ENCODE results near the gene RNF144A. TPM values are rescaled to one million over a fixed set of nuclear protein-coding genes. Genes with fewer than 3 reads are reported as not detected.

The RNF144A gene
- total RNA-seq, 2 experiments from 2014 or later: 49.0 to 50.6 TPM

DNA sequence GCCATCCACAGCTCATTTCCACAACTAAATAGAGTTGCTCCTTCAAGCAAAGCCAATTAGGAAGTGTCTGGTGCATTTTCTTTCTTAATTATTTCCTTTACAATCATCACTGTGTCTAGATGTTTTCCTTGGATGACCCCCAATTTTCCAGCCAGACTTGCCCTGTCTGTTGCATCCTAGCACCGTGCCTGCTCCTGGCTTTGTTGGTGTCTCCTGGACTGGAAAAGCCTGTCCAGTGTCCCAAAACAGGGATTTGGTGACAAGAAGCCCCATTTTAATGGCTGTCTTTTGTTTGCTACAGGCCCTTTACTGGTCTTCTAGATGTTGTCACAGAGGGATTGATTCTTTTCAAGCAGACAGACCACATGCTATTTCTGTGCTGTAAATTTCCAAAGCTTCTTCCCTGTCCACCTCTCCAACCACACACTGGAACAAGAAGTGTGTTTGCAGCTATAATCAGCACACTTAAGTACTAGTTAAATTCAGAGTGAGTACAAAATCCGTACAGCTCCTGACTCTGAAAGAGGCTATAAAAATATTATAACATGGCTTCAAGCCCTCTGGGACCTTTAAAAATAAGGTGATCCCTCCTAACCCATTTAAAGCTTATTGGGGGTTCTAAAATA, 38.4 kb downstream of the RNF144A start:
- Mint-ChIP-seq H3K27me3 (ENCODE audit: low read depth) (no peaks in the 10 kb centered on the region), H3K36me3 (ENCODE audit: low read depth) (peaks cover 8% of the 10 kb centered on the region), H3K27ac (no peak overlapping the region), H3K4me1 (ENCODE audit: low read depth) (peaks cover 44% of the 10 kb centered on the region), H3K4me3 (no peak overlapping the region), H3K9me3 (no peaks in the 10 kb centered on the region)
- intact Hi-C loops (cut with micrococcal nuclease): no loop called here
- CTCF ChIA-PET: interaction anchor here (0.7 kb wide), 1 partner anchor 107 kb away, joined by 3 read pairs; no protein-coding TSS in a partner anchor
- no peak for DNase-seq

DNA sequence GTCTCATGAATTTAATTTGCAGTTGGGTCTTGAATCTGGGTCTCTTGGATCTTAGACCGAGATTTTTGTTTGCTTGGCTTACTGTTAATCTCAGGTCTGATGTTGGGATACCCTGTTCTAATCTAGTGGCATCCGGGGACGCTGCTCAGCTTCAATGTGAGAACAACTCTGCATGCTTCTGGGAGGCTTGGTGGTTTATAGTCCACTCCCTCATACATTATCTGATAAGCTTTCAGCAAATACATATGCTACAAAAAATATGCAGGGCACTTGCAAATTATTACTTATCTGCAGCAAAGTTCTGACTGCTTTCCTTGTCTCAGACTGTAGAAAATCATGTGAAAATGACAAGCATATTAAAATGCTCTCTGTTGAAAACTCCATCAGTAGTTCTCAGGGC, 39.4 kb downstream of the RNF144A start:
- H3K27me3 Mint-ChIP-seq (ENCODE audit: low read depth): no peaks in the 10 kb centered on the region
- no peak for DNase-seq
- H3K4me1 Mint-ChIP-seq (ENCODE audit: low read depth): peaks cover 42% of the 10 kb centered on the region
- CTCF ChIA-PET: interaction anchor here (0.6 to 1.2 kb wide), 3 partner anchors 10 to 58 kb away, joined by 3 to 5 read pairs (median 4); no protein-coding TSS in a partner anchor
- H3K9me3 Mint-ChIP-seq: no peaks in the 10 kb centered on the region
- no peak overlapping the region for H3K27ac Mint-ChIP-seq
- no peak overlapping the region for H3K4me3 Mint-ChIP-seq
- intact Hi-C loops (cut with micrococcal nuclease): no loop called here
- H3K36me3 Mint-ChIP-seq (ENCODE audit: low read depth): peaks cover 8% of the 10 kb centered on the region

DNA sequence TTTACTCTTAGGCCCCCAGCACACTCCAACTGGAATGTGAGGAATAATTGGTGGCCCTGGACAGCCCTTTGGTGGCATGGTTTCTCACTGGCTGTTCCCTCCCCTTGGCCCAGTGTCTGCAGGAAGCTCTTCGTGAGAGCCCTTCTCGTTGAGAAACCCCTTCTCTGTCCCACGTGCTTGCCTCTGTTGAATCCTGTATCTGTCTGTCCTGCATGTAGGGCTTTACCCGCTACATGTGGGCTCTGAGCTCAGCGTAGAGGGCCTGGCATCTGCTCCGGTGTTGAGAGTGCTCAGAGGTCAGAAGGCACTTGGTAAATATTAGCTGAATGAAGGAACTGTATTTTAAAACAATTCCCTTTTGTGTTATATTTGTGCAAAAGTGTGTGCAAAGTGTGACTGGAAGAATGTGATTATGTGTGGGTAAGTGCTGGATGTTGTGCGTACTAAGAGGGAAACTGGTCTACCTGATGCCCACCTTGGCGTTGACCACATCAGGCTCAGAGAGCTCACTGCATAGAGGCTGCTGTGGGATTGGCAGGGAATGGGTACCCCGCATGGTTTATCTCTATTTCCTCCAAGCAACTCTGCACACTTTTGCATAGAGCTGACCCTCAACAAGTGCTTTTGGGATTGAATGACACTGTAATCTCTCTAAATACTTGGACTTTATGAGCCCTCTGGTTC, 40.0 kb downstream of the RNF144A start:
- Mint-ChIP-seq H3K36me3 (ENCODE audit: low read depth) (peaks cover 11% of the 10 kb centered on the region), H3K4me3 (no peak overlapping the region), H3K4me1 (ENCODE audit: low read depth) (peaks cover 43% of the 10 kb centered on the region), H3K9me3 (no peaks in the 10 kb centered on the region), H3K27ac (no peak overlapping the region), H3K27me3 (ENCODE audit: low read depth) (no peaks in the 10 kb centered on the region)
- no peak for DNase-seq
- CTCF ChIA-PET: interaction anchor here (0.6 to 1.2 kb wide), 5 partner anchors 9 to 58 kb away, joined by 3 to 5 read pairs (median 3); no protein-coding TSS in a partner anchor
- intact Hi-C loops (cut with micrococcal nuclease): no loop called here

DNA sequence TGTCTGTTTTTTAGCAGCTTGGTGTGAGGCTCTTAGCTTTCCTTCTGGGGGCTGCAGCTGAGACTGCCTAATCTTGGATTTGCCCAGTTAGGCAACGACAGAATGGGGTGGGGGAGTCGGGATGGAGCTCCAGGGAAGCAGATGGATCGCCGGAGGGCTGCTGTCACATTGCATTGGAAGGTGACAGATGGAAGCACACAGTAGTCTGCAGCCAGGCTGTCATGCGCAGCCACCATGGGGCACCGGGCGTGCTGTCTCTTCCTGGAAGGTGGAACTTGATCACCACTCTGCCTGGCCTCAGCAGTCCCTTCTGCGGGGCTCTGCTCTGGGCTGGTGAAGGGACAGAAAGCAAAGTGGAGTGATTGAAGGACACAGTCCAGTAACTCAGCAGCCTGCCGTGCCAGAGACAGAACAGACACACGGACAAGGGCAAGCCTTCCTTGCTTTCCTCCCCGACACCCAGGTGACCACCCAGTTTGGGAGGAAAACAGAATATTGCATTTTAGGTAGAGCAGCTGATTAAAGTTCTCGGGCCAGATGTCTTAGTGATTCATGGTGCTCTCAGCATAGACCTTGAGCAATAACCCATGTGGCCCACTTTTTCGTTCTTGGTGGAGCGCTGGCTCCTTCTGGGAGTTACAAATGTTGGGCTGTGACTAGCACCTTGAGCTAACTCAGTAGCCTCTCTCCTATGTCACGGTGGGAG, 40.9 kb downstream of the RNF144A start:
- Mint-ChIP-seq H3K4me3 (no peak overlapping the region), H3K27me3 (ENCODE audit: low read depth) (no peaks in the 10 kb centered on the region), H3K36me3 (ENCODE audit: low read depth) (peaks cover 17% of the 10 kb centered on the region), H3K27ac (no peak overlapping the region), H3K9me3 (no peaks in the 10 kb centered on the region), H3K4me1 (ENCODE audit: low read depth) (peaks cover 45% of the 10 kb centered on the region)
- no peak for DNase-seq
- intact Hi-C loops (cut with micrococcal nuclease): no loop called here
- CTCF ChIA-PET: interaction anchor here (0.9 to 1.2 kb wide), 2 partner anchors 10 to 41 kb away, joined by 3 read pairs; no protein-coding TSS in a partner anchor

DNA sequence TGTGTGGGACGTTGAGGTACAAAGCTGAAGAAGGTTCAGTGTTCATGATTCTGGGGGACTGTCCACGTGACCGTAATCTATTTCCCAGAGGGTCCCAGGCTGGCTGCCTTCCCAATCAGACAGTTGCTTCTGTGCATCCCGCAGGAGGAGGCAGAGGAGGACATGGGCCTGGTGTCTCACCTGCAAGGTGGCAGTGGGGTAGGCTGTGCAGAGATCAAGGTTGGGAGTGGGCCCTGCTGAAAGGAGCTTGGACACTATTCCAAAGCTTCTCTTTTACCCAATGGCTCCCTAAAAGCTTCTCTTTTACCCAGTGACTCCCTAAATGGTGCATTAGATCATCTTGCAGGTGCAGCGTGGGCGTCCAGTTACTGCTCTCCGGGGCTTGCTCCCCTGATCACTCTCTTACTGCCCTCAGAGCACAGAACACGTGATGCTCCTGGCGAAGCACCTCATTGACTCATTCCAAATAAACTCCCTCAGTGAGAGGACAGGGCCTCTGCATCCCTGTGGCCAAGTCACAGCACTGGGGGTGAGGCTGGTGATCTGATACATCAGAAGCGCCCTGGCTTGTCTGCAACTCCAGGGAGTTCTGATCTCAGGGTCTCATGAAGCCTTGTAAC, 41.5 kb downstream of the RNF144A start:
- Mint-ChIP-seq H3K27ac (no peak overlapping the region), H3K9me3 (peaks cover 3% of the 10 kb centered on the region), H3K4me3 (no peak overlapping the region), H3K27me3 (ENCODE audit: low read depth) (no peaks in the 10 kb centered on the region), H3K36me3 (ENCODE audit: low read depth) (peaks cover 23% of the 10 kb centered on the region), H3K4me1 (ENCODE audit: low read depth) (peaks cover 45% of the 10 kb centered on the region)
- intact Hi-C loops (cut with micrococcal nuclease): no loop called here
- CTCF ChIA-PET: no interaction called here
- DNase-seq: no peak

DNA sequence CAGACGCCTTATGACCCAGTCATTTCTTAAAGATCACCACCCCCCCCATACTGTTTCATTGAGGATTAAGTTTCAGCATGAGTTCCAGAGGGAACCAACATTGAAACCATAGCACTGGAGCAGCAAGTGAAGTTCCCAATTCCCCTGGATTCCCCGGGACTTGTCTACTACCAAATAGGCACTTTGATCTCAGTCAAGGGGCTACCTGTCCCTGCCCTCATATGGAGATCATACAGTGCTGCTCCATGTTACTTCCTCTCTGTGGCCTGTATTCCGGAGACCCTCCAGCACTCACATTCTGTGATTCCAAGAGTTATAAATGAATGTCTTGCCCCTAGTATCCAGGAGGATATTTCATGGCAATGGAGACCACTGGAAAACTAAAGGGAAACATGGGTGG, 42.5 kb downstream of the RNF144A start:
- Mint-ChIP-seq H3K27ac (no peak overlapping the region), H3K4me3 (no peak overlapping the region), H3K4me1 (ENCODE audit: low read depth) (peaks cover 42% of the 10 kb centered on the region), H3K36me3 (ENCODE audit: low read depth) (peaks cover 24% of the 10 kb centered on the region), H3K9me3 (peaks cover 3% of the 10 kb centered on the region), H3K27me3 (ENCODE audit: low read depth) (no peaks in the 10 kb centered on the region)
- intact Hi-C loops (cut with micrococcal nuclease): no loop called here
- CTCF ChIA-PET: no interaction called here
- no peak for DNase-seq

DNA sequence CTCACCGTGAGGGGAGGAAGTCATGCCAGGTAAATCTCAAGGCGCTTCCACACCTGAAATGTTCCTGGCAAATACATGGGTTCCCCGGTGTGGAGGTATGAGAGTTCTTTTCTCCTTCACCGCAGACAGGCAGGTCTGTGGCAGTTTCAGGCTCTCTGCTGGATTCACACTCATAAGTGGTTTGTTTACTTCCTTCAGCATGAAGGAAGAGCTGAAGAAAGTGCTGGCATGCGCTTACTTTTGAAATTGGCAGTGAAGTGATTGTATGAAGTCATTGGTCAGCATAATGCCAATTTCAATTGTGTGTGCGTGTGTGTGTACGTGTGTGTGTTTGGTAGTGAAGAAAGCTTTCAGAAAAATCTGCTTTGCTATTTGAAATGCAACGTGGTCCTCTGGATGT, 43.4 kb downstream of the RNF144A start:
- intact Hi-C loops (cut with micrococcal nuclease): no loop called here
- H3K27me3 Mint-ChIP-seq (ENCODE audit: low read depth): no peaks in the 10 kb centered on the region
- no peak overlapping the region for H3K4me3 Mint-ChIP-seq
- CTCF ChIA-PET: no interaction called here
- peaks cover 3% of the 10 kb centered on the region for H3K9me3 Mint-ChIP-seq
- H3K27ac Mint-ChIP-seq: no peak overlapping the region
- peaks cover 24% of the 10 kb centered on the region for H3K36me3 Mint-ChIP-seq (ENCODE audit: low read depth)
- H3K4me1 Mint-ChIP-seq (ENCODE audit: low read depth): peaks cover 46% of the 10 kb centered on the region
- peak; percentile 7 for DNase-seq

DNA sequence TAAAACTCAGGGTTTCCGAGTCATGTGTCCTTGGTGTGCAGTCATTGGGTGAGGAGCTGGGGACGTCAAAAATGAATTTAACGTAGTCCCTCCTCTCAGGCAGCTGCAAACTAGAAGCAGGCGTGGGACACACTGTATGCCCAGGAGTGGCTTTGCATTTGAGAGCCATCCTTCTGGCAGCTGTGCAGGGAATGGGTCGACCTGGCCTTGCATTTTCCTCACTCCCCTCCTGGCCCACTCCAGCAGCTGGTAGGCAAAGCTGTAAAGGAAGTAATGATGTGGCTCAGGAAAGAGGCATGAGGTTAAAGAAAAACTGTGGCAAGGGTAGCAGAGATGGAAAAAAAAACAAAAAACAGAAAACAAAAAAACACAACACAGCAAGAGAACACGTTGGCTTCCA, 46.5 kb downstream of the RNF144A start:
- intact Hi-C loops (cut with micrococcal nuclease): no loop called here
- Mint-ChIP-seq H3K27me3 (ENCODE audit: low read depth) (no peaks in the 10 kb centered on the region), H3K9me3 (peaks cover 3% of the 10 kb centered on the region), H3K36me3 (ENCODE audit: low read depth) (peaks cover 24% of the 10 kb centered on the region), H3K4me3 (no peak overlapping the region), H3K27ac (no peak overlapping the region), H3K4me1 (ENCODE audit: low read depth) (peaks cover 34% of the 10 kb centered on the region)
- CTCF ChIA-PET: no interaction called here
- DNase-seq: no peak

DNA sequence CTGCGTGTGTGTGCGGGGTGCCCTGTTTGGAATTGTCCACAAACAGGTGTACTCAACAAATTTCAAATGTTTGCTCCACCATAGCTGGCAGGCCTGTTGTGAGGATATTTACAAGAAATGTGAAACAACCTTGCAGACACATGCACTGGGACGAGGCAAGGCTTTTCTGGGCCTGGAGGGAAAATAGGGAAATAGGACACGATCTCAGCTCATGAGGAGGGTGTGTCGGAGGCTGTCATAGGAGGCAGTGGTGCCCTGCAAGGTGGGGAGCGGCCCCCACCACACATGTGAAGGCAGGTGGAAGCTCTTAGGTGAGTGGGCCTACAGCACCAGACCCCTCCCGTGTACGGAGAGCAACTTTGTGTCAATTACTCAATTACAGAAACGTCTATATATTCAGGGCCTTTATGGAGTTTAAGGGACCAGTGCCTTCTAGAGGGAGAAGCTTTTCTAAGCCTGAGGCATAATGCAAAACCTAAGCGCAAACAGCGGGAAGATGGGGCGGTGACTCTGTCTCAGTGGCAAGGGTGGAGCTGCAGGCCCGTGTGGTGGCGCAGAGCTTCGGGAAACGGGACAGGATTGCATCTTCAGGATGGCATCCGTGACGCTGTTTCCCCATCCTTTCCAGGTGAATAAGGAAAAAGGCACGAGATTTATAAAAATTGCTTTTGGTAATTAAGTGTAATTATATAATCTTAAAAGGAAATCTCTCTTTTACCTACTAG, 48.0 kb downstream of the RNF144A start:
- no peak for DNase-seq
- CTCF ChIA-PET: no interaction called here
- Mint-ChIP-seq H3K27ac (no peak overlapping the region), H3K9me3 (peaks cover 3% of the 10 kb centered on the region), H3K4me3 (no peak overlapping the region), H3K36me3 (ENCODE audit: low read depth) (peaks cover 27% of the 10 kb centered on the region), H3K4me1 (ENCODE audit: low read depth) (peaks cover 19% of the 10 kb centered on the region), H3K27me3 (ENCODE audit: low read depth) (no peaks in the 10 kb centered on the region)
- intact Hi-C loops (cut with micrococcal nuclease): loop anchor here (5.0 kb wide), 1 partner anchor 68 kb away; no protein-coding TSS in a partner anchor

DNA sequence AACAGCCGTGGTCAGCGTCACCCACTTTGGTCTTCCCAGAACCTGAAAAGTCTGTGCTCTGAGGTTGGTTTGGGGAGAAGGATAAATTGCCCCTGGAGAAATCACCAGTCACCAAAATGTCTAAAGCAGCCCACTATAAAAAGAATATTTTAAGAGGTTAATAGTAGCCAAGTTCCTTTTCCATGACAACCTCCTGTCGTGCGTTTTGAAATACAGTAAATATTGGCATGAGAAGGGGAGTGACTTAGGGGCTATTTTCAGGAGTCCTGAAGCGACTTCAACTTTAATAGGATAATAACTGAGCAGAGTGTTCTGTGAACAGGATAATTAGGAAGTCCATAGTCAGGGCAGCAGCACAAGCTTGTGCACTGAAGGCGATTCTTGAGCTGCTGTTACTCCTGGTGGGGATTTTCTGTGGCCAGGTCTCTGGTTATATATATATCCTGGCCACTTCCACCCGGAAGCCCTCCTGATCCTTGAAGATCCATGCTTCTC, 49.3 kb downstream of the RNF144A start:
- intact Hi-C loops (cut with micrococcal nuclease): loop anchor here (5.0 kb wide), 1 partner anchor 69 kb away; no protein-coding TSS in a partner anchor
- DNase-seq: no peak

DNA sequence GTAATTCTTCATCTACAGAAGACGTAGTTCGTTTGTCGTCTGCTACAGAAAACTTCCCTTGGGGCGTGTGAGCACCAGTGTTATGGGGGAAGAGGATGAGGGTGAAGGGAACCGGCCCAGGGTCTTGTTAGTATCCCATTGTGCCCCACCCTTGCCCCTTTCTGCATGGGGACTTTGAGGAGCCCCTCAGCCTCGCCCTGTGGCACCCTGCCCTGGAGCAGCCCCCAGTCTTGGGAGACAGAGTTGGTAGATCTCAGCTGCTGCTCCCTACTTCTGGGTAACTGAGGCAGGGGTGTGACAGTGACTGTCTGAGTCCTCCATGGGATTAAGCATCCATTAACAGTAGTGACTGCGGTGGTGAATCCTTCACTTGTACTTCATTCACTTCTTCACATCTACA, 50.1 kb downstream of the RNF144A start:
- CTCF ChIA-PET: interaction anchor here (0.9 to 1.2 kb wide), 2 partner anchors 18 to 70 kb away, joined by 3 to 7 read pairs; no protein-coding TSS in a partner anchor
- H3K36me3 Mint-ChIP-seq (ENCODE audit: low read depth): peaks cover 31% of the 10 kb centered on the region

More for the DNA sequence above, 49.3 kb downstream of the RNF144A start:
- CTCF ChIA-PET: no interaction called here
- H3K36me3 Mint-ChIP-seq (ENCODE audit: low read depth): peaks cover 34% of the 10 kb centered on the region
- peaks cover 11% of the 10 kb centered on the region for H3K4me1 Mint-ChIP-seq (ENCODE audit: low read depth)
- no peak overlapping the region for H3K4me3 Mint-ChIP-seq
- no peak overlapping the region for H3K27ac Mint-ChIP-seq
- peaks cover 3% of the 10 kb centered on the region for H3K9me3 Mint-ChIP-seq
- no peaks in the 10 kb centered on the region for H3K27me3 Mint-ChIP-seq (ENCODE audit: low read depth)

More for the DNA sequence above, 50.1 kb downstream of the RNF144A start:
- H3K4me3 Mint-ChIP-seq: no peak overlapping the region
- H3K27me3 Mint-ChIP-seq (ENCODE audit: low read depth): no peaks in the 10 kb centered on the region
- intact Hi-C loops (cut with micrococcal nuclease): loop anchor here (5.0 kb wide), 1 partner anchor 70 kb away; no protein-coding TSS in a partner anchor
- H3K4me1 Mint-ChIP-seq (ENCODE audit: low read depth): peaks cover 8% of the 10 kb centered on the region
- H3K9me3 Mint-ChIP-seq: peaks cover 3% of the 10 kb centered on the region
- DNase-seq: no peak
- no peak overlapping the region for H3K27ac Mint-ChIP-seq
